Upper lobe of right lung (tissue), 1 donor: ENCODE results near the gene RAF1. TPM values are rescaled to one million over a fixed set of nuclear protein-coding genes. Genes with fewer than 3 reads are reported as not detected.

Experiments used
- ATAC-seq: fragments of 200-7000 bp; cut with Tn5 transposase; one replicate; pipeline ENCODE4 v1.9.1; 2020; ENCODE audit warnings: mild to moderate bottlenecking, moderate library complexity
- DNase-seq: peaks from one replicate; pipeline ENCODE4 v3.0.0-alpha.2; 2020
- H3K27ac ChIP-seq: fragments of 200-600 bp; one replicate; pipeline ENCODE4 v1.8.0; 2022
- H3K27me3 ChIP-seq: fragments of 200-600 bp; one replicate; pipeline ENCODE4 v1.8.0; 2022; ENCODE audit warnings: mild to moderate bottlenecking
- H3K36me3 ChIP-seq: fragments of 200-600 bp; one replicate; pipeline ENCODE4 v1.8.0; 2022
- H3K4me1 ChIP-seq: fragments of 200-600 bp; one replicate; pipeline ENCODE4 v1.8.0; 2022
- H3K4me3 ChIP-seq: fragments of 200-600 bp; one replicate; pipeline ENCODE4 v1.8.0; 2022; ENCODE audit warnings: mild to moderate bottlenecking
- H3K9me3 ChIP-seq: fragments of 200-600 bp; one replicate; pipeline ENCODE4 v1.8.0; 2022
- CTCF ChIP-seq: fragments of 200-600 bp; IDR thresholded peaks from one replicate; pipeline ENCODE4 v1.8.0; 2022; ENCODE audit warnings: antibody characterized with exemption
- intact Hi-C: fragments of 100-400 bp; cut with DNase I; formaldehyde crosslinking; loops from one replicate; pipeline ENCODE4 v1.11.0; 2022
- total RNA-seq: library from RNA; stranded (reverse); fragmentation: NEBNext Ultra II Directional; extraction: Animal tissue kit (Norgen Biotek cat#: 25700); gene quantifications from one replicate; pipeline ENCODE4 v1.2.1, GENCODE V29; 2021
- donor health status: DM: no; HTN: yes; CAD: no; lungs with severe emphysema.

The RAF1 gene
- total RNA-seq, 1 donor from 2014 or later, result 91.6 TPM

GRCh38 chr3:12695916-12696315 is 32.0 kb upstream of the RAF1 start:
- H3K4me3 ChIP-seq, result no peak overlapping the region
- no peak for ATAC-seq
- intact Hi-C loops, result no loop called here

GRCh38 chr3:12695112-12695511 is 31.2 kb upstream of the RAF1 start:
- Histone ChIP-seq H3K9me3 (no peaks in the 10 kb centered on the region), H3K27ac (no peak overlapping the region), H3K4me1 (no peaks in the 10 kb centered on the region), H3K36me3 (no peaks in the 10 kb centered on the region), H3K27me3 (no peaks in the 10 kb centered on the region), H3K4me3 (no peak overlapping the region)
- intact Hi-C loops, result no loop called here
- ATAC-seq, result no peak
- DNase-seq, result no peak
- no peak for TF ChIP-seq CTCF

More at GRCh38 chr3:12695916-12696315, 32.0 kb upstream of the RAF1 start:
- TF ChIP-seq CTCF, result no peak
- DNase-seq, result no peak
- no peaks in the 10 kb centered on the region for H3K27me3 ChIP-seq
- no peaks in the 10 kb centered on the region for H3K36me3 ChIP-seq
- no peak overlapping the region for H3K27ac ChIP-seq
- no peaks in the 10 kb centered on the region for H3K9me3 ChIP-seq
- no peaks in the 10 kb centered on the region for H3K4me1 ChIP-seq

GRCh38 chr3:12692444-12692843 is 28.5 kb upstream of the RAF1 start:
- TF ChIP-seq CTCF, result no peak
- DNase-seq, result no peak
- H3K4me3 ChIP-seq, result no peak overlapping the region
- no peaks in the 10 kb centered on the region for H3K9me3 ChIP-seq
- no peak for ATAC-seq
- H3K27ac ChIP-seq, result no peak overlapping the region
- no peaks in the 10 kb centered on the region for H3K36me3 ChIP-seq
- intact Hi-C loops, result no loop called here
- no peaks in the 10 kb centered on the region for H3K27me3 ChIP-seq
- H3K4me1 ChIP-seq, result no peaks in the 10 kb centered on the region

- no peak for TF ChIP-seq CTCF
- no peaks in the 10 kb centered on the region for H3K9me3 ChIP-seq
- no peak for DNase-seq
- ATAC-seq, result no peak
- H3K27me3 ChIP-seq, result no peaks in the 10 kb centered on the region
- H3K36me3 ChIP-seq, result no peaks in the 10 kb centered on the region
- no peaks in the 10 kb centered on the region for H3K4me1 ChIP-seq
- intact Hi-C loops, result no loop called here
- no peak overlapping the region for H3K4me3 ChIP-seq
- H3K27ac ChIP-seq, result no peak overlapping the region
Measured at GRCh38 chr3:12689997-12690711, 26.2 kb upstream of the RAF1 start.

GRCh38 chr3:12687948-12688347 is 24.0 kb upstream of the RAF1 start:
- no peaks in the 10 kb centered on the region for H3K9me3 ChIP-seq
- H3K36me3 ChIP-seq, result no peaks in the 10 kb centered on the region
- H3K27ac ChIP-seq, result no peak overlapping the region
- H3K27me3 ChIP-seq, result no peaks in the 10 kb centered on the region
- intact Hi-C loops, result no loop called here
- ATAC-seq (no peak), DNase-seq (no peak)
- H3K4me3 ChIP-seq, result no peak overlapping the region
- TF ChIP-seq CTCF, result no peak
- no peaks in the 10 kb centered on the region for H3K4me1 ChIP-seq

- TF ChIP-seq CTCF, result no peak
- no peaks in the 10 kb centered on the region for H3K4me1 ChIP-seq
- no peaks in the 10 kb centered on the region for H3K27me3 ChIP-seq
- DNase-seq (no peak), ATAC-seq (no peak)
- intact Hi-C loops, result no loop called here
- H3K36me3 ChIP-seq, result no peaks in the 10 kb centered on the region
- H3K27ac ChIP-seq, result no peak overlapping the region
- H3K9me3 ChIP-seq, result no peaks in the 10 kb centered on the region
- H3K4me3 ChIP-seq, result no peak overlapping the region
Measured at GRCh38 chr3:12686096-12686495, 22.2 kb upstream of the RAF1 start.
